Measurements from ENCODE around the gene DOCK1.
"Not testable (repeated sequence)": the region's sequence is repeated elsewhere in the genome, so short reads cannot be mapped to it uniquely, and the experiment has no call there.

The DOCK1 gene

DNA sequence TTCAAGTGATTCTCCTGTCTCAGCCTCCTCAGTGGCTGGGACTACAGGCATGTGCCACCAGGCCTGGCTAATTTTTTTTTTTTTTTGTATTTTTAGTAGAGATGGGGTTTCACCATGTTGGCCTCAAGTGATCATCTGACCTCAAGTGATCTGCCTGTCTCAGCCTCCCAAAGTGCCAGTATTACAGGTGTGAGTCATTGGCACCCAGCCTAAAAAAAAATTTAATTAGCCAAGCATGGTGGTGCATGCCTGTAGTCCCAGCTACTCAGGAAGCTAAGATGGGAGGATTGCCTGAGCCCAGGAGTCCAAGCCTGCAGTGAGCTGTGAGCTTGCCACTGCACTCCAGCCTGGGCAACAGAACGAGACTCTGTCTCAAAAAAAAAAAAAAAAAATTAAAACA, 16.8 kb upstream of the DOCK1 start:
- H3K4me3 ChIP-seq (ENCODE audit: low read length); H3K9me3 ChIP-seq (ENCODE audit: insufficient read depth, low read depth, low read length); H3K36me3 ChIP-seq (ENCODE audit: insufficient read depth, low read length); H3K9ac ChIP-seq (ENCODE audit: low read depth, low read length); H3K4me1 ChIP-seq (ENCODE audit: insufficient read depth, low read length); H3K27me3 ChIP-seq (ENCODE audit: insufficient read depth, low read length); H3K27ac ChIP-seq (ENCODE audit: low read depth, low read length): not testable (repeated sequence)
- whole genome bisulfite sequencing: 100% methylated on average over 1 of the region's 1 CpG

DNA sequence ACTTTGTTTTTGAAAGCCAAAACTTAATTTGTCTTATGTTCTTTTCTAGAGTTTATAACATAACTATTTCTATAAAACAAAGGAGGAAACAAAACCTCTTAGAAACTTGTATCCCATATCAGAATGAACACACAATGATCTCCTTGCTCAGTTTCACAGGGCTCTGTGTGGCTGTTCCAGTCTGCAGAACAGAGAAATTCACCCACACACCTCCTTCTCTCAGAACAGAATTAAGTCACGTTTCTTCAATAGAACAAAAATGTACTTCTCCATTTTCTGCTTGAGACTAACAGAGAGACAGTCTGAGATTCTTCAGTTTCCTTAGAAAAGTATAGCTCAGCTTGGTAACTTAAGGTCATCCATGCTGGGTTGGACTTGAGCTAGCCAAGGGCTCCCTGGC, 15.8 kb upstream of the DOCK1 start:
- H3K4me3 ChIP-seq (ENCODE audit: low read length): no peak overlapping the region
- no peak overlapping the region for H3K27ac ChIP-seq (ENCODE audit: low read depth, low read length)
- no peaks in the 10 kb centered on the region for H3K36me3 ChIP-seq (ENCODE audit: insufficient read depth, low read length)
- no peak overlapping the region for H3K9ac ChIP-seq (ENCODE audit: low read depth, low read length)
- H3K27me3 ChIP-seq (ENCODE audit: insufficient read depth, low read length): no peaks in the 10 kb centered on the region
- no peaks in the 10 kb centered on the region for H3K4me1 ChIP-seq (ENCODE audit: insufficient read depth, low read length)
- H3K9me3 ChIP-seq (ENCODE audit: insufficient read depth, low read depth, low read length): no peaks in the 10 kb centered on the region
- WGBS: 85% methylated on average over 1 of the region's 1 CpG

DNA sequence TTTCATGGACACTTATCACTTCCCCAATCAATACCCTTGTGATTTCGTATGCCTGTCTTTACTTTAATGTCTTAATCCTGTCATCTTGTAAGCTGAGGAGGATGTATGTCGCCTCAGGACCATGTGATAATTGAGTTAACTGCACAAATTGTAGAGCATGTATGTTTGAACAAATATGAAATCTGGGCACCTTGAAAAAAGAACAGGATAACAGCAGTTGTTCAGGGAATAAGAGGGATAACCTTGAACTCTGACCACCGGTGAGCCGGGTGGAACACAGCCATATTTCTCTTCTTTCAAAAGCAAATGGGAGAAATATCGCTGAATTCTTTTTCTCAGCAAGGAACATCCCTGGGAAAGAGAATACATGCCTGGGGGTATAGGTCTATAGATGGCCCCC, 14.4 kb upstream of the DOCK1 start:
- H3K9me3 ChIP-seq (ENCODE audit: insufficient read depth, low read depth, low read length); H3K9ac ChIP-seq (ENCODE audit: low read depth, low read length); H3K27ac ChIP-seq (ENCODE audit: low read depth, low read length); H3K36me3 ChIP-seq (ENCODE audit: insufficient read depth, low read length); H3K4me3 ChIP-seq (ENCODE audit: low read length); H3K4me1 ChIP-seq (ENCODE audit: insufficient read depth, low read length); H3K27me3 ChIP-seq (ENCODE audit: insufficient read depth, low read length): not testable (repeated sequence)
- WGBS: 92% methylated on average over 5 of the region's 5 CpGs

DNA sequence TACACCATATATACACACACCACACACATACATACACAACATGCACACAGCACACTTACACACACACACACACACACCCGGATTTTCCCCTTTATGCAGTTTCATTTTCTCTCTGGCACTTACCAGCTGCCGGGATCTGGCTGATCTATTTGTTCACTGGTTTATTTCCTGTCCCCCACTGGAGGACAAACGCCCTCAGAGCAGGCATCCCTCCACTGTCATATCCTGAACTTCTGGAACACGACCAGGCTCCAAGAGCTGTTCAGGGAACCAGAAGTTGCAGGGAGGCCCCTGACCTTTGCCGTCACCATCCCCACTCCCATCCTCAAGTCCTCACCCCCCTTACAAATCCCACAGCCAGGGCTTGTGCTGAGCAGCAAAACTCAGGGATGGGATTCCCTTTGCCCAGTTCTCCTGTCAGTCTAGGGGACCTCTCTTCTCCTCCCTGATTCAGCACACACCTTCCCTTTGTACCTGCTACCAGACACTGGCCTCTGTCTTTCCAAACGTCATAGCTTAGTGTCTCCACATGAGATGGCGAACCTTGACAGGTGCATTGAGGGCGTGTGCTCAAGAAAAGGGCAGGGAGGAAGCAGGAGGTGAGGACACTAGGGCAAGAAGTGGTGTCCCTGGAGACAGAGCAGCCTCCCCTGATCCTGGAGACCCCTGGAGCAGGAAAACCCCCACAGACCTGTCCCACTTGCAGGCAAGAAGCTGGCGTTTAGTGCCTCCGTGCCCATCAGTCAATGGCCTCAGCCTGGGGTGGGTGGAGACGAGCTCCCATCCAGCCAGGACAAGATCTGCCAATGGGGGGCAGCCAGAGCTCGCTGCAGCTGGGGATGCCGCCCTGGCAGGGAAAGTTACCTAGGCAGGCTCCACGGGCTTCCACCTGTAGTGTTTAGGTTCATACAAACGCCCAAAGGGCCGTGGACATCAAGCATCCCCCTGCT, 12.7 kb upstream of the DOCK1 start:
- H3K4me1 ChIP-seq (ENCODE audit: insufficient read depth, low read length): no peaks in the 10 kb centered on the region
- no peaks in the 10 kb centered on the region for H3K27me3 ChIP-seq (ENCODE audit: insufficient read depth, low read length)
- H3K36me3 ChIP-seq (ENCODE audit: insufficient read depth, low read length): no peaks in the 10 kb centered on the region
- no peak overlapping the region for H3K27ac ChIP-seq (ENCODE audit: low read depth, low read length)
- H3K9ac ChIP-seq (ENCODE audit: low read depth, low read length): no peak overlapping the region
- H3K4me3 ChIP-seq (ENCODE audit: low read length): no peak overlapping the region
- no peaks in the 10 kb centered on the region for H3K9me3 ChIP-seq (ENCODE audit: insufficient read depth, low read depth, low read length)
- WGBS: 87% methylated on average over 16 of the region's 16 CpGs

DNA sequence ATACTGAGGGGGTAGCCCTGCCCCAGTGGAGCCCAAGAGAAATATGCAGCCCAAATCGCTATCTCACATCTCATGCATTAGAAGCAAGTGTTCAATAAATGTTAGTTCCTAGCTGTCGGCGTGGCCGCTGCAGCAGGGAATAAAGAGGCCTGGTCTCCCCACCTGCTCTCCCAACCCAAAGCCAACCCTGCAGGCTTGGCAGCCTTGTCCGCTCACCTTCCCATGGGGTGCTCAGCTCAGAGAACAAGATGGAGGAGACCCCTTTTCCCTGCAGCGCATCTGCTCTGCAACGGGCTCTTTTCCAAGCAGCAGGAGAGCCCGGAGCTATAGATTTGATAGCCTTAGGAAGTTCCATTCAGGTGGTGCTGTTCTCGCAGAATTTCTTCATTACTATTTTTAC, 12.0 kb upstream of the DOCK1 start:
- no peak overlapping the region for H3K4me3 ChIP-seq (ENCODE audit: low read length)
- H3K9me3 ChIP-seq (ENCODE audit: insufficient read depth, low read depth, low read length): peaks cover 2% of the 10 kb centered on the region; the same call in 1 of the 2 replicates
- H3K9ac ChIP-seq (ENCODE audit: low read depth, low read length): no peak overlapping the region
- H3K4me1 ChIP-seq (ENCODE audit: insufficient read depth, low read length): no peaks in the 10 kb centered on the region
- 94% methylated on average over 9 of the region's 9 CpGs for WGBS
- no peak overlapping the region for H3K27ac ChIP-seq (ENCODE audit: low read depth, low read length)
- H3K27me3 ChIP-seq (ENCODE audit: insufficient read depth, low read length): no peaks in the 10 kb centered on the region
- no peaks in the 10 kb centered on the region for H3K36me3 ChIP-seq (ENCODE audit: insufficient read depth, low read length)

DNA sequence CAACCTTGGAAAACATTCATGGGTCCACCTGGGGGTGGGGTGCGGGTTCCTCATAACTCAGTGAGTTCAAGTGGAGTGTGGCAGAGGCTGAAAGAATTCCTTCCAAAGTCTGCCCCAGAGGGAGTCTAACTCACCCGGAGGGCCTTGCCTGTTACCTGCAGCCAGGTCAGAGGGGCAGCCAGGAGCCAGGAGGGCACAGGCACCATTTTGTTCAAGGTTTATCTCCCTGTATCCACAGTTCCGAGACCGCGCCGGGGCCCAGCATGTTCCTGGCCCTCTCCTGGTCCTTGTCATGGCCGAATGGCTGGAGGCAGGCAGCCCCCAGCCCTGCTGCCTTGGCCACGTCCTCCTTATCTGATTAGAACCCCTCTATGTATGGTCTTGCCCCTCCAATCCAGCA, 11.4 kb upstream of the DOCK1 start:
- WGBS: 90% methylated on average over 8 of the region's 8 CpGs

DNA sequence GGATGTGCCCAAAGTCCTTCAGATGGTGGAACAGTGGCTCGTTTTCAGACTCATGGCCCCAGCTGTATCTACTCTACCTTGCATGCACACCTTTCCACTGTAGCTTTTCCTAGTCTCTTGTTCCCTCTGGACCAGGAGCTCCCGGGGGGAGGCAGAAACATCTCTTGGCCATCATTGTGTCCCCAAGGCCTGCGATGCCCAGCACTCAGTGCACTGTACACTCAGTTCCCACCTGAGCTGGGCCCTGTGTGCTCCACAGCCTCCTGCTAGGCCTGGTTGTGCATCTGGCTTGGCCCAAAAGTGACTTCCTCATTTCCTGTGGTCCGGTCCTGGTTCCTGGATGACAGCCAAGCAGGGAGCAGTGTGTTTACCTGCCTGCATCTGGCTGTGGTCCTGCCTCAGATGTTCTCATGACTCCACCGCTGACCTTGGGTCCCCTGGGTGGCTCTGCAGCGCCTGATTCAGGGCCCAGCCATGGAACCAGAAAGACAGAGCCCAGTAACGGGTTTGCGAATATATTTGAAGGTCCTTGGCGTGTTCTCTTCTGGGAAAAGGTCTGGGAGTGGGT, 9.9 kb upstream of the DOCK1 start:
- no peak overlapping the region for H3K4me3 ChIP-seq (ENCODE audit: low read length)
- H3K4me1 ChIP-seq (ENCODE audit: insufficient read depth, low read length): no peaks in the 10 kb centered on the region
- no peaks in the 10 kb centered on the region for H3K27me3 ChIP-seq (ENCODE audit: insufficient read depth, low read length)
- H3K27ac ChIP-seq (ENCODE audit: low read depth, low read length): no peak overlapping the region
- 95% methylated on average over 9 of the region's 9 CpGs for WGBS
- no peak overlapping the region for H3K9ac ChIP-seq (ENCODE audit: low read depth, low read length)
- H3K36me3 ChIP-seq (ENCODE audit: insufficient read depth, low read length): peaks cover 8% of the 10 kb centered on the region
- peaks cover 15% of the 10 kb centered on the region for H3K9me3 ChIP-seq (ENCODE audit: insufficient read depth, low read depth, low read length)

More for the DNA sequence above, 11.4 kb upstream of the DOCK1 start:
- H3K9ac ChIP-seq (ENCODE audit: low read depth, low read length): no peak overlapping the region
- H3K36me3 ChIP-seq (ENCODE audit: insufficient read depth, low read length): no peaks in the 10 kb centered on the region
- no peaks in the 10 kb centered on the region for H3K27me3 ChIP-seq (ENCODE audit: insufficient read depth, low read length)
- no peak overlapping the region for H3K27ac ChIP-seq (ENCODE audit: low read depth, low read length)
- H3K4me1 ChIP-seq (ENCODE audit: insufficient read depth, low read length): no peaks in the 10 kb centered on the region
- no peak overlapping the region for H3K4me3 ChIP-seq (ENCODE audit: low read length)
- peaks cover 8% of the 10 kb centered on the region for H3K9me3 ChIP-seq (ENCODE audit: insufficient read depth, low read depth, low read length)

DNA sequence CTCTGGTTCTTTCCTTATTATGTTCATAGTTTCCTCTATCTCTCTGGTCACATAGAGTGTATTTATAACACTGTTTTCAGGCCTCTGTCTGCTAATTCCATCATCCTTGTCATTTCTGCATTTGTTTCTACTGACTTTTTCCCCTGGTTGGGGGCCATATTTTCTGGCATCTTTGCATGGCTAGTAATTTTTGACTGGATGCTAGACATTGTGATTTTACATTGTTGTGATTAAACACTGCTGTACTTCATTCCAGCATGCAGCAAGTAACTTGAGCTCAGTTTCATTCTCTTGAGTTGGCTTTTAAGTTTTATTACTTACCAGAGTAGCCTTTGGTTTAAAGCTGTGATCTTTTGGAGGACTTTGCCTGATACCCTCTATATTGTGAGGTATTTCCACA, 6.8 kb upstream of the DOCK1 start:
- Histone ChIP-seq H3K36me3 (ENCODE audit: insufficient read depth, low read length) (peaks cover 28% of the 10 kb centered on the region), H3K9ac (ENCODE audit: low read depth, low read length) (no peak overlapping the region), H3K4me3 (ENCODE audit: low read length) (no peak overlapping the region), H3K4me1 (ENCODE audit: insufficient read depth, low read length) (no peaks in the 10 kb centered on the region), H3K27me3 (ENCODE audit: insufficient read depth, low read length) (no peaks in the 10 kb centered on the region), H3K27ac (ENCODE audit: low read depth, low read length) (no peak overlapping the region), H3K9me3 (ENCODE audit: insufficient read depth, low read depth, low read length) (peaks cover 15% of the 10 kb centered on the region)

DNA sequence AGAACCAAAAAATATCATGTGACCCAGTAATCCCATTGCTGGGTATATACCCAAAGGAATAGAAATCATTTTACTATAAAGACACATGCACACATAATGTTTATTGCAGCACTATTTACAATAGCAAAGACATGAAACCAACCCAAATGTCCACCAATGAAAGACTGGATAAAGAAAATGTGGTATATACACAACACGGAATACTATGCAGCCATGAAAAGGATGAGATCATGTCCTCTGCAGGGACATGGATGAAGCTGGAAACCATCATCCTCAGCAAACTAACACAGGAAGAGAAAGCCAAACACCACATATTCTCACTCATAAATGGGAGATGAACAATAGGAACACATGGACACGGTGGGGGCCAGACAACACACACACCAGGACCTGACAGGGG, 5.7 kb upstream of the DOCK1 start:
- H3K9ac ChIP-seq (ENCODE audit: low read depth, low read length); H3K27me3 ChIP-seq (ENCODE audit: insufficient read depth, low read length); H3K4me3 ChIP-seq (ENCODE audit: low read length); H3K27ac ChIP-seq (ENCODE audit: low read depth, low read length); H3K4me1 ChIP-seq (ENCODE audit: insufficient read depth, low read length): not testable (repeated sequence)
- Histone ChIP-seq H3K36me3 (ENCODE audit: insufficient read depth, low read length) (peaks cover 34% of the 10 kb centered on the region), H3K9me3 (ENCODE audit: insufficient read depth, low read depth, low read length) (peaks cover 15% of the 10 kb centered on the region)
- WGBS: 92% methylated on average over 1 of the region's 2 CpGs

DNA sequence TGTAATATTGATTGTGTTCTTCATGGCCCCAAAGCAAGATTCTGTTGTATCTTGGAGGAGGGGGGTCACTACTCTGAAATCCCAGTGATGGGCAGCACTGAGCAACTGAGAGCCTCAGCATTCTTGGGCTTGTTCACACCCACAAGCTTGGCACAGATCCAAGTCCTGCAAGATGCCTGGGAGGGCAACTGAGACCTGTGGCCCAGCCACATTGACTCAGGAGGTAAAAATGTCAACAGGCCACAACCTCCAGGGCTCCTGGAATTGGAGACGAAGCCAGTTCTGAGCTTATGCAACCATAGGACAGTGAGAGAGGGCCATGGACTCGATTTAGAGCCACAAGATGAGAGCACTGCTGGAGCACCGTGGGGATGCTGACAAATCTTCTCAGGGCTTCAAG, 3.1 kb upstream of the DOCK1 start:
- Histone ChIP-seq H3K9me3 (ENCODE audit: insufficient read depth, low read depth, low read length) (peaks cover 15% of the 10 kb centered on the region), H3K4me1 (ENCODE audit: insufficient read depth, low read length) (peaks cover 3% of the 10 kb centered on the region; the same call in 1 of the 2 replicates), H3K36me3 (ENCODE audit: insufficient read depth, low read length) (peaks cover 34% of the 10 kb centered on the region), H3K27ac (ENCODE audit: low read depth, low read length) (no peak overlapping the region), H3K4me3 (ENCODE audit: low read length) (no peak overlapping the region), H3K9ac (ENCODE audit: low read depth, low read length) (no peak overlapping the region), H3K27me3 (ENCODE audit: insufficient read depth, low read length) (no peaks in the 10 kb centered on the region)
- WGBS: 90% methylated on average over 3 of the region's 3 CpGs

DNA sequence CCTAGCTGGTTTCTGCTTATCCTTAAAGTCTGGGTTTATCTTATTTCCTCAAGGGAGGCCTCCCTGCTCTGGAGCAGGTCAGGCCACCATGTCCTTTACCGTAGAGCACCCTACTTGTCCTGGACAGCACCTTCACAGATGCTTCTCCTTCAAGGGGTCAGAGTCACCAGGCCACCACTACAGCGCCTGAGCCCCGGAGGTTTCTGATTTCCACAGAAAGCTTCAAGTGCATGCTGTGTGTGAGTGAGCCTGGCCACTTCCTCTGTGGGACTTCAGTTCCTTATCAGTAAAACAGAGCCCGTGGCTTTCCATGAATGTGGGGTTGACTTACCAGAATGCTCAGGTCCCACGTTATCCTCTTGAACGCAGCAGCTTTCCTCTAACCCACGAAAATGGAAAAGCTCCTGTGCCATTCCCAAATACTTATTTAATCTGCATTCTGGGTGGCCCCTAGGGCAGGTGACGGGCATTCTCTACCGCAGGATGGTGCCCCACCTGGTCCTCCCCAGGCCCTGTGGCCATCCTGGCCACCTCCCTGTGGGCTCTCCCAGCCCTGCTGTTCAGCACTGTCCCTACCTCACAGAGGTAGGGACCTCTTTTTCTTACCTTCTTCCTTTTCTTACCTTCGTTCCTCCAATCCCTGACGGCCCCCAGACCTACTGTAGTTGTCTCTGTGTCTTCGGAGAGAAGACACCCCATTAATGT, 1.4 kb upstream of the DOCK1 start:
- Histone ChIP-seq H3K27ac (ENCODE audit: low read depth, low read length) (no peak overlapping the region), H3K9me3 (ENCODE audit: insufficient read depth, low read depth, low read length) (peaks cover 7% of the 10 kb centered on the region), H3K4me3 (ENCODE audit: low read length) (peak overlapping the region; percentile 83), H3K27me3 (ENCODE audit: insufficient read depth, low read length) (no peaks in the 10 kb centered on the region), H3K4me1 (ENCODE audit: insufficient read depth, low read length) (peaks cover 3% of the 10 kb centered on the region; the same call in 1 of the 2 replicates), H3K9ac (ENCODE audit: low read depth, low read length) (no peak overlapping the region), H3K36me3 (ENCODE audit: insufficient read depth, low read length) (peaks cover 34% of the 10 kb centered on the region)
- 90% methylated on average over 12 of the region's 12 CpGs for WGBS
